GM21825 (cell line): ENCODE results near the gene PCDHA6.
"Not testable (repeated sequence)": the region's sequence is repeated elsewhere in the genome, so short reads cannot be mapped to it uniquely, and the experiment has no call there.

Experiments
- ATAC-seq: cut with Tn5 transposase; IDR thresholded peaks from one replicate; pipeline ENCODE4 v1.9.1; 2021; ENCODE audit warnings: mild to moderate bottlenecking, moderate library complexity; ENCODE audit not compliant: unreplicated experiment

The PCDHA6 gene

DNA sequence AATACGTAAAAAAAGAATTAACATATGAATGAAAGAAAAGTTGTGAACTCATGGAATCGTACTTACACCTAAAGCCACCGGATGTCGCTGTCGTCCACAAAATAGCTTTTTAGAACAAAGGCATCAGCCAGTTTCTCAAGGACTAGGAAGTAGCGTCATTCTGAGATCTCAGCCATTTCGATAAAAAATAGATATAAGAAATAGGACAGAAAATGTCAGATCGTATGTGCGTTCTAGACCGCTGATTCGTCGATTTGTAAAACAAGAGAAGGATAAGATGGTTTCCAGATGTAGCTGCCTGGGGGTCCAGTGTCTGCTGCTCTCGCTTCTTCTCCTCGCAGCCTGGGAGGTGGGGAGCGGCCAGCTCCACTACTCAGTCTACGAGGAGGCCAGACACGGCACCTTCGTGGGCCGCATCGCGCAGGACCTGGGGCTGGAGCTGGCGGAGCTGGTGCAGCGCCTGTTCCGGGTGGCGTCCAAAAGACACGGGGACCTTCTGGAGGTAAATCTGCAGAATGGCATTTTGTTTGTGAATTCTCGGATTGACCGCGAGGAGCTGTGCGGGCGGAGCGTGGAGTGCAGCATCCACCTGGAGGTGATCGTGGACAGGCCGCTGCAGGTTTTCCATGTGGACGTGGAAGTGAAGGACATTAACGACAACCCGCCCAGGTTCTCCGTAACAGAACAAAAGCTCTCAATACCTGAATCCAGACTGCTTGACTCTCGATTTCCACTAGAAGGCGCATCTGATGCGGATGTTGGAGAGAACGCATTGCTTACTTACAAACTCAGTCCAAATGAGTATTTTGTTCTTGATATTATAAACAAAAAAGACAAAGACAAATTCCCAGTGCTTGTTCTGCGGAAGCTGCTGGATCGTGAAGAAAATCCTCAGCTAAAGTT, 28.3 kb downstream of the PCDHA6 start, which contains the start of gene PCDHA10:
Gene PCDHA10 (plus strand): TSS at position 126 of the 903 bp plus-strand sequence. CDS start 152 bp downstream, at position 278.
- no peak for ATAC-seq

DNA sequence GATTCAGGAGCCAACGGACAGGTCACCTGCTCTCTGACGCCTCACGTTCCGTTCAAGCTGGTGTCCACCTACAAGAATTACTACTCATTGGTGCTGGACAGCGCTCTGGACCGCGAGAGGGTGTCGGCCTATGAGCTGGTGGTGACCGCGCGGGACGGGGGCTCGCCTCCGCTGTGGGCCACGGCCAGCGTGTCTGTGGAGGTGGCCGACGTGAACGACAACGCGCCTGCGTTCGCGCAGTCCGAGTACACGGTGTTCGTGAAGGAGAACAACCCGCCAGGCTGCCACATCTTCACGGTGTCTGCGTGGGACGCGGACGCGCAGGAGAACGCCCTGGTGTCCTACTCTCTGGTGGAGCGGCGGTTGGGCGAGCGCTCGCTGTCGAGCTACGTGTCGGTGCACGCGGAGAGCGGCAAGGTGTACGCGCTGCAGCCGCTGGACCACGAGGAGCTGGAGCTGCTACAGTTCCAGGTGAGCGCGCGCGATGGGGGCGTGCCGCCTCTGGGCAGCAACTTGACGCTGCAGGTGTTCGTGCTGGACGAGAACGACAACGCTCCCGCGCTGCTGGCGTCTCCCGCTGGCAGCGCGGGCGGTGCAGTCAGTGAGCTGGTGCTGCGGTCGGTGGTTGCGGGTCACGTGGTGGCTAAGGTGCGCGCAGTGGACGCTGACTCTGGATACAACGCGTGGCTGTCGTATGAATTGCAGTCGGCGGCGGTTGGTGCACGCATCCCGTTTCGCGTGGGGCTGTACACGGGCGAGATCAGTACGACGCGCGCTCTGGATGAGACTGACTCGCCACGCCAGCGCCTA, 29.6 kb downstream of the PCDHA6 start:
- no peak for ATAC-seq

- no peak for ATAC-seq
These were observed 30.2 kb downstream of the PCDHA6 start for GRCh38 chr5:140857987-140858240.

DNA sequence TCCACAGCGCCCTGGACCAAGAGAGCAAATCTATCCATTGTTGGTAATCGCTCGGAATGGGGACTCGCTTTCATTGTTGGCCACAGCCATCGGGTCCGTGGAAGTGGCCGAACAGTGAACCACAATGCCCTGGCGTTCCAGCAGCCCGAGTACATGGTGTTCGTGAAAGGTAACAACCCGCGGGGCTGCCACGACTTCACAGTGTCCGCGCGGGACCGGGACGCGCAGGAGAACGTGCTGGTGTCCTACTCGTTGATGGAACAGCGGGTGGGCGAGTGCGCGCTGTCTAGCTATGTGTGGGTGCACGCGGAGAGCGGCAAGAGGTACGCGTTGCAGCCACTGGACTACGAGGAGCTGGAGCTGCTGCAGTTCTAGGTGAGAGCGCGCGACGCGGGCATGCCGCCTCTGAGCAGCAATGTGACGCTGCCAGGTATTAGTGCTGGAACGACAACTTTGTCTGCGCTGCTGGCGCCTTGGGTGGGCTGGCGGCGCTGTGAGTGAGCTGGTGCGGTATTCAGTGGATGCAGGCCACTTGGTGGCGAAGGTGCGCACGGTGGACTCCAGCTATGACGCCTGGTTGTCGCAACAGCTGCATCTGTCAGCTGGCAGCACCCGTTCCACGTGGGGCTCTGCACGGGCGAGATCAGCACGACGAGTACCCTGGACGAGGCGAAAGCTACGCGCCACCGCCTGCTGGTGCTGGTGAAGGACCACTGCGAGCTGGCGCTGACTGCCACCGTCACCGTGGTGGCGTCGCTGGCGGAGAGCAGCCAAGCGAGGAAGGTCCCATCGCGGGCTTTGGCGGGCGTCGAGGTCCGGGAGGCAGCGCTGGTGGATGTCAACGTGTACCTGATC, 34.9 kb downstream of the PCDHA6 start:
- no peak for ATAC-seq

DNA sequence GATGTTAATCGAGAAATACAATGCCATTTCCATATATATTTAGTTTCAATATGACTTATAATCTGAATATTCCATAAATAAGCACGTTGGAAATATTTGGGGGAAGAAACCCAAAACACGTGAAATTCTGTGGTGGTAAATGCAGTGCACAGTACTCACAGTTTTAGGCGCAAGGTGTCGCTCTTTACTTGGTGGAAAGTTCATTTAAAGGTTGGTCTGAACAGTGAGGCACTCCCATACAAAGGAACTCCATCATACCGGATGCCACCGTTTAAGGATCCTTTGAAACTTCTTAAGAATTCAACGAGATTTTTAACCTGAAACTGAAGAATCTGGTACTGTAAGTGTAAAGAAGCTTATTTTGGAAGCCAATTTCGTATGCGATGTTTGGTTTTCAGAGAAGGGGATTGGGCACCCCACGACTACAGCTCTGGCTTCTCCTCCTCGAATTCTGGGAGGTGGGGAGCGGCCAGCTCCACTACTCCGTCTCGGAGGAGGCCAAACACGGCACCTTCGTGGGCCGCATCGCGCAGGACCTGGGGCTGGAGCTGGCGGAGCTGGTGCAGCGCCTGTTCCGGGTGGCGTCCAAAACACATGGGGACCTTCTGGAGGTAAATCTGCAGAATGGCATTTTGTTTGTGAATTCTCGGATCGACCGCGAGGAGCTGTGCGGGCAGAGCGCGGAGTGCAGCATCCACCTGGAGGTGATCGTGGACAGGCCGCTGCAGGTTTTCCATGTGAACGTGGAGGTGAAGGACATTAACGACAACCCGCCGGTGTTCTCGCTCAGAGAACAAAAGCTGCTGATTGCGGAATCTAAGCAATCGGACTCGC, 41.2 kb downstream of the PCDHA6 start, which contains the start of gene PCDHA11:
Gene PCDHA11 (plus strand): TSS at position 237 of the 834 bp plus-strand sequence. CDS start 147 bp downstream, at position 384.
- ATAC-seq: no peak

DNA sequence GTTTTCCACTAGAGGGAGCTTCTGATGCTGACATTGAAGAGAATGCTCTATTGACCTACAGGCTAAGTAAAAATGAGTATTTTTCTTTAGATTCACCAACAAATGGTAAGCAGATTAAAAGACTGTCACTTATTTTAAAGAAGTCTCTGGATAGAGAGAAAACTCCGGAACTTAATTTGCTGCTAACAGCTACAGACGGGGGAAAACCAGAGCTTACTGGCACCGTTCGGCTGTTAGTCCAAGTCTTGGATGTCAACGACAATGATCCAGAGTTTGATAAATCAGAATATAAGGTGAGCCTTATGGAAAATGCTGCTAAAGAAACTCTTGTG, 41.8 kb downstream of the PCDHA6 start:
- ATAC-seq: no peak

DNA sequence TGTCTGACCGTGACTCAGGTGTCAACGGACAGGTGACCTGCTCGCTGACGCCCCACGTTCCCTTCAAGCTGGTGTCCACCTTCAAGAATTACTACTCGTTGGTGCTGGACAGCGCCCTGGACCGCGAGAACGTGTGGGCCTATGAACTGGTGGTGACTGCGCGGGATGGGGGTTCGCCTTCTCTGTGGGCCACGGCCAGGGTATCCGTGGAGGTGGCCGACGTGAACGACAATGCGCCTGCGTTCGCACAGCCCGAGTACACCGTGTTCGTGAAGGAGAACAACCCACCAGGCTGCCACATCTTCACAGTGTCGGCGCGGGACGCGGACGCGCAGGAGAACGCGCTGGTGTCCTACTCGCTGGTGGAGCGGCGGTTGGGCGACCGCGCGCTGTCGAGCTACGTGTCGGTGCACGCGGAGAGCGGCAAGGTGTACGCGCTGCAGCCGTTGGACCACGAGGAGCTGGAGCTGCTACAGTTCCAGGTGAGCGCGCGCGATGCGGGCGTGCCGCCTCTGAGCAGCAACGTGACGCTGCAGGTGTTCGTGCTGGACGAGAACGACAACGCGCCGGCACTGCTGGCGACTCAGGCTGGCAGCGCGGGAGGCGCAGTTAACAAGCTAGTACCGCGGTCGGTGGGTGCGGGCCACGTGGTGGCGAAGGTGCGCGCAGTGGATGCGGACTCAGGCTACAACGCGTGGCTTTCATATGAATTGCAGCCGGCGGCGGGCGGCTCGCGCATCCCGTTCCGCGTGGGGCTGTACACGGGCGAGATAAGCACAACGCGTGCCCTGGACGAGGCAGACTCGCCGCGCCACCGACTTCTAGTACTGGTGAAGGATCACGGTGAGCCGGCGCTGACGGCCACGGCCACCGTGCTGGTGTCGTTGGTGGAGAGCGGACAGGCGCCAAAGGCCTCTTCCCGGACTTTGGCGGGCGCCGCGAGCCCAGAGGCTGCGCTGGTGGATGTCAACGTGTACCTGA, 42.8 kb downstream of the PCDHA6 start:
- no peak for ATAC-seq

GRCh38 chr5:140875085-140876065, 47.6 kb downstream of the PCDHA6 start, which contains the start of gene PCDHA12:
Gene PCDHA12 (plus strand): TSS chr5:140875308. CDS start chr5:140875473, 165 bp downstream.
- no peak for ATAC-seq

DNA sequence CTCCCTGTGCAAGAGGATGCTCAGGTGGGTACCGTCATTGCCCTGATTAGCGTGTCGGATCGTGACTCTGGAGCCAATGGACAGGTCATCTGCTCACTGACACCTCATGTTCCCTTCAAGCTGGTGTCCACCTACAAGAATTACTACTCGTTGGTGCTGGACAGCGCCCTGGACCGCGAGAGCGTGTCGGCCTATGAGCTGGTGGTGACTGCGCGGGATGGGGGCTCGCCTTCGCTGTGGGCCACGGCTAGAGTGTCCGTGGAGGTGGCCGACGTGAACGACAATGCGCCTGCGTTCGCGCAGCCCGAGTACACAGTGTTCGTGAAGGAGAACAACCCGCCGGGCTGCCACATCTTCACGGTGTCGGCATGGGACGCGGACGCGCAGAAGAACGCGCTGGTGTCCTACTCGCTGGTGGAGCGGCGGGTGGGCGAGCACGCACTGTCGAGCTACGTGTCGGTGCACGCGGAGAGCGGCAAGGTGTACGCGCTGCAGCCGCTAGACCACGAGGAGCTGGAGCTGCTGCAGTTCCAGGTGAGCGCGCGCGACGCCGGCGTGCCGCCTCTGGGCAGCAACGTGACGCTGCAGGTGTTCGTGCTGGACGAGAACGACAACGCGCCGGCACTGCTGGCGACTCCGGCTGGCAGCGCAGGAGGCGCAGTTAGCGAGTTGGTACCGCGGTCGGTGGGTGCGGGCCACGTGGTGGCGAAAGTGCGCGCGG, 48.9 kb downstream of the PCDHA6 start:
- ATAC-seq: not testable (repeated sequence)

- no peak for ATAC-seq
These were observed 49.5 kb downstream of the PCDHA6 start for GRCh38 chr5:140877262-140877581.
